Skeletal muscle tissue (tissue), 4 donors: ENCODE results near the gene SOBP. TPM values are rescaled to one million over a fixed set of nuclear protein-coding genes. Genes with fewer than 3 reads are reported as not detected.

Experiments
- H3K27ac ChIP-seq: one replicate; pipeline ENCODE4 v1.7.0; 2013; ENCODE audit warnings: mild to moderate bottlenecking, low read depth, low read length, inconsistent platforms
- H3K27me3 ChIP-seq, 3 donors: one replicate each; pipeline ENCODE4 v1.7.0; 2013; ENCODE audit warnings: low read length in 3 of 3; ENCODE audit not compliant: control insufficient read depth in 3 of 3, insufficient read depth in 3 of 3
- H3K36me3 ChIP-seq, 3 donors: one replicate each; pipeline ENCODE4 v1.7.0; 2013; ENCODE audit warnings: low read length in 3 of 3; ENCODE audit not compliant: control insufficient read depth in 3 of 3, insufficient read depth in 3 of 3
- H3K4me1 ChIP-seq, 3 donors: one replicate each; pipeline ENCODE4 v1.7.0; 2013; ENCODE audit warnings: low read length in 3 of 3, mild to moderate bottlenecking in 3 of 3; ENCODE audit not compliant: control insufficient read depth in 3 of 3, insufficient read depth in 3 of 3
- H3K4me3 ChIP-seq, 3 donors: one replicate each; pipeline ENCODE4 v1.7.0; 2013; ENCODE audit warnings: low read length in 3 of 3
- H3K9ac ChIP-seq, 3 donors: one replicate each; pipeline ENCODE4 v1.7.0; 2013; ENCODE audit warnings: low read length in 3 of 3, mild to moderate bottlenecking in 3 of 3, moderate library complexity in 2 of 3, low read depth in 1 of 3
- H3K9me3 ChIP-seq, 3 donors: one replicate each; pipeline ENCODE4 v1.7.0; 2013; ENCODE audit warnings: low read length in 3 of 3; ENCODE audit not compliant: control insufficient read depth in 3 of 3
- total RNA-seq: library from RNA; depleted of rRNA; stranded (reverse); fragments of >200 nt; gene quantifications from one replicate; pipeline ENCODE4 v1.2.3, GENCODE V29; 2014
- donor health status: Osteomylitis.

The SOBP gene
- total RNA-seq, 1 donor from 2014 or later = 20.4 TPM

- no peaks in the 10 kb centered on the region for H3K9me3 ChIP-seq
- no peaks in the 10 kb centered on the region for H3K36me3 ChIP-seq
- no peak overlapping the region for H3K9ac ChIP-seq
- no peak overlapping the region for H3K4me3 ChIP-seq
- no peaks in the 10 kb centered on the region for H3K27me3 ChIP-seq
- no peaks in the 10 kb centered on the region for H3K4me1 ChIP-seq
- peak overlapping the region; percentile 65 for H3K27ac ChIP-seq
Observed at GRCh38 chr6:107560657-107561056, 70.7 kb downstream of the SOBP start.

GRCh38 chr6:107561306-107561705 lies 71.4 kb downstream of the SOBP start:
- no peaks in the 10 kb centered on the region for H3K4me1 ChIP-seq
- H3K9me3 ChIP-seq = no peaks in the 10 kb centered on the region
- peaks cover 0 to under 1% (median 0%) of the 10 kb centered on the region in 3 donors for H3K36me3 ChIP-seq
- H3K27ac ChIP-seq = peak overlapping the region; percentile 65
- no peak overlapping the region for H3K9ac ChIP-seq
- H3K27me3 ChIP-seq = no peaks in the 10 kb centered on the region
- no peak overlapping the region for H3K4me3 ChIP-seq

- H3K9me3 ChIP-seq = no peaks in the 10 kb centered on the region
- H3K27me3 ChIP-seq = no peaks in the 10 kb centered on the region
- no peak overlapping the region for H3K4me3 ChIP-seq
- H3K27ac ChIP-seq = peak overlapping the region; percentile 2
- H3K36me3 ChIP-seq = peaks cover 0 to 4% (median 0%) of the 10 kb centered on the region in 3 donors
- H3K4me1 ChIP-seq = no peaks in the 10 kb centered on the region
- no peak overlapping the region for H3K9ac ChIP-seq
Observed at GRCh38 chr6:107563694-107564588, 74.0 kb downstream of the SOBP start.

GRCh38 chr6:107564589-107564951 lies 74.7 kb downstream of the SOBP start:
- Histone ChIP-seq H3K4me1 (no peaks in the 10 kb centered on the region), H3K27ac (peak overlapping the region; percentile 2), H3K36me3 (peaks cover 0 to 4% (median 0%) of the 10 kb centered on the region in 3 donors), H3K9me3 (no peaks in the 10 kb centered on the region), H3K9ac (no peak overlapping the region), H3K4me3 (no peak overlapping the region), H3K27me3 (no peaks in the 10 kb centered on the region)

- H3K4me3 ChIP-seq = no peak overlapping the region
- H3K27ac ChIP-seq = no peak overlapping the region
- no peaks in the 10 kb centered on the region for H3K9me3 ChIP-seq
- peaks cover 0 to 4% (median 0%) of the 10 kb centered on the region in 3 donors for H3K36me3 ChIP-seq
- no peaks in the 10 kb centered on the region for H3K4me1 ChIP-seq
- H3K9ac ChIP-seq = no peak overlapping the region
- H3K27me3 ChIP-seq = no peaks in the 10 kb centered on the region
Observed at GRCh38 chr6:107565165-107565723, 75.3 kb downstream of the SOBP start.

- H3K36me3 ChIP-seq = peaks cover 4 to 5% (median 4%) of the 10 kb centered on the region in 3 donors
- H3K27ac ChIP-seq = no peak overlapping the region
- no peaks in the 10 kb centered on the region for H3K4me1 ChIP-seq
- no peak overlapping the region for H3K9ac ChIP-seq
- no peak overlapping the region for H3K4me3 ChIP-seq
- no peaks in the 10 kb centered on the region for H3K27me3 ChIP-seq
- H3K9me3 ChIP-seq = no peaks in the 10 kb centered on the region
Observed at GRCh38 chr6:107567643-107568042, 77.7 kb downstream of the SOBP start.

- Histone ChIP-seq H3K27me3 (no peaks in the 10 kb centered on the region), H3K4me1 (no peaks in the 10 kb centered on the region), H3K36me3 (peaks cover 5 to 6% (median 5%) of the 10 kb centered on the region in 3 donors), H3K27ac (no peak overlapping the region), H3K9ac (no peak overlapping the region), H3K9me3 (no peaks in the 10 kb centered on the region), H3K4me3 (no peak overlapping the region)
Observed at GRCh38 chr6:107569473-107569872, 79.6 kb downstream of the SOBP start.

GRCh38 chr6:107571354-107571753 lies 81.4 kb downstream of the SOBP start:
- peaks cover 9 to 15% (median 10%) of the 10 kb centered on the region in 3 donors for H3K36me3 ChIP-seq
- H3K9me3 ChIP-seq = no peaks in the 10 kb centered on the region

GRCh38 chr6:107572886-107573285 lies 83.0 kb downstream of the SOBP start:
- Histone ChIP-seq H3K36me3 (peaks cover 9 to 13% (median 10%) of the 10 kb centered on the region in 3 donors), H3K9ac (no peak overlapping the region), H3K4me3 (no peak overlapping the region), H3K9me3 (no peaks in the 10 kb centered on the region), H3K4me1 (no peaks in the 10 kb centered on the region), H3K27ac (no peak overlapping the region), H3K27me3 (no peaks in the 10 kb centered on the region)

More at GRCh38 chr6:107571354-107571753, 81.4 kb downstream of the SOBP start:
- Histone ChIP-seq H3K27ac (no peak overlapping the region), H3K4me1 (no peaks in the 10 kb centered on the region), H3K27me3 (no peaks in the 10 kb centered on the region), H3K9ac (no peak overlapping the region), H3K4me3 (no peak overlapping the region)

GRCh38 chr6:107574856-107575255 lies 84.9 kb downstream of the SOBP start:
- Histone ChIP-seq H3K27ac (no peak overlapping the region), H3K9me3 (no peaks in the 10 kb centered on the region), H3K9ac (no peak overlapping the region), H3K4me3 (no peak overlapping the region), H3K4me1 (no peaks in the 10 kb centered on the region), H3K27me3 (no peaks in the 10 kb centered on the region), H3K36me3 (peaks cover 9 to 13% (median 10%) of the 10 kb centered on the region in 3 donors)
